Uterus (tissue), 4 donors: ENCODE data around the gene ZNF81. TPM values are rescaled to one million over a fixed set of nuclear protein-coding genes. Genes with fewer than 3 reads are reported as not detected.
"Not testable (repeated sequence)": the region's sequence is repeated elsewhere in the genome, so short reads cannot be mapped to it uniquely, and the experiment has no call there.

Experiments
- DNase-seq, 2 donors: peaks; one replicate each; pipeline ENCODE4 v3.0.0-alpha.2; 2019 to 2020
- H3K27ac ChIP-seq, 2 donors: fragments of 200-600 bp; sonication (generic); 1 replicate in 1 of 2; 2 replicates in 1 of 2; pipeline ENCODE4 v1.5.1; 2016 to 2018
- H3K27me3 ChIP-seq, 2 donors: fragments of 200-600 bp; sonication (generic); one replicate each; pipeline ENCODE4 v1.5.1; 2018 to 2019; ENCODE audit warnings: control low read depth in 1 of 2
- H3K36me3 ChIP-seq, 2 donors: fragments of 200-600 bp; sonication (generic); one replicate each; pipeline ENCODE4 v1.5.1; 2019; ENCODE audit warnings: control low read depth in 1 of 2
- H3K4me1 ChIP-seq, 2 donors: fragments of 200-600 bp; sonication (generic); one replicate each; pipeline ENCODE4 v1.5.1; 2018 to 2019; ENCODE audit warnings: control low read depth in 1 of 2
- H3K4me3 ChIP-seq, 2 donors: fragments of 200-600 bp; sonication (generic); 1 replicate in 1 of 2; 2 replicates in 1 of 2; pipeline ENCODE4 v1.5.1; 2018 to 2019; ENCODE audit warnings: mild to moderate bottlenecking in 1 of 2
- H3K9me3 ChIP-seq, 2 donors: fragments of 200-600 bp; sonication (generic); one replicate each; pipeline ENCODE4 v1.5.1; 2019; ENCODE audit warnings: control low read depth in 1 of 2
- CTCF ChIP-seq, 4 experiments: fragments of 200-600 bp in 2 of 4; fragments of 450-650 bp in 2 of 4; sonication (generic) in 2 of 4; IDR thresholded peaks; one replicate each; pipeline ENCODE4 v1.5.1; 2016 to 2019; ENCODE audit warnings: antibody characterized with exemption in 4 of 4, mild to moderate bottlenecking in 2 of 4, moderate library complexity in 1 of 4
- POLR2A ChIP-seq, 2 donors: fragments of 450-650 bp; IDR thresholded peaks; one replicate each; pipeline ENCODE4 v1.6.1; 2016; ENCODE audit warnings: antibody characterized with exemption in 2 of 2, mild to moderate bottlenecking in 1 of 2, moderate library complexity in 1 of 2
- intact Hi-C: fragments of 100-400 bp; cut with DNase I; formaldehyde crosslinking; loops from one replicate; pipeline ENCODE4 v1.15.1; 2023; ENCODE audit warnings: low total_unique reads
- total RNA-seq, 4 donors: library from RNA; depleted of rRNA in 3 of 4; stranded (reverse); fragments of >200 nt in 3 of 4; gene quantifications; one replicate each; pipeline versions ENCODE4 v1.1.0 to v1.2.4, GENCODE V29; 2014 to 2023
- donor health status: DM: yes; HTN: yes; CAD: no.

Gene ZNF81
- total RNA-seq, 4 donors from 2014 or later, result 2.6 to 26.6 (median 9.4) TPM

- no peaks in the 10 kb centered on the region for H3K4me1 ChIP-seq
- intact Hi-C loops, result no loop called here
- no peak for TF ChIP-seq CTCF (IDR thresholded peaks at IDR 0.05)
- no peak for TF ChIP-seq POLR2A (IDR thresholded peaks at IDR 0.05)
Observed at GRCh38 chrX:47941423-47941822, 104.7 kb downstream of the ZNF81 start.

GRCh38 chrX:47955295-47955694 lies 118.6 kb downstream of the ZNF81 start:
- DNase-seq, H3K9me3 ChIP-seq, H3K36me3 ChIP-seq, H3K4me1 ChIP-seq, H3K27ac ChIP-seq, H3K4me3 ChIP-seq, intact Hi-C loops, H3K27me3 ChIP-seq: not testable (repeated sequence)

More at GRCh38 chrX:47941423-47941822, 104.7 kb downstream of the ZNF81 start:
- Histone ChIP-seq H3K36me3 (no peaks in the 10 kb centered on the region), H3K9me3 (no peaks in the 10 kb centered on the region), H3K27me3 (no peaks in the 10 kb centered on the region), H3K27ac (no peak overlapping the region), H3K4me3 (no peak overlapping the region)
- DNase-seq, result no peak

GRCh38 chrX:47956016-47956415 lies 119.3 kb downstream of the ZNF81 start:
- Histone ChIP-seq H3K27ac (no peak overlapping the region), H3K9me3 (no peaks in the 10 kb centered on the region), H3K27me3 (no peaks in the 10 kb centered on the region), H3K4me1 (no peaks in the 10 kb centered on the region), H3K36me3 (no peaks in the 10 kb centered on the region), H3K4me3 (no peak overlapping the region)
- no peak for DNase-seq
- intact Hi-C loops, result no loop called here
- TF ChIP-seq POLR2A (IDR thresholded peaks at IDR 0.05) (no peak), CTCF (IDR thresholded peaks at IDR 0.05) (no peak)

GRCh38 chrX:47958206-47958605 lies 121.5 kb downstream of the ZNF81 start:
- DNase-seq, H3K36me3 ChIP-seq, H3K4me3 ChIP-seq, H3K27me3 ChIP-seq, H3K4me1 ChIP-seq, H3K27ac ChIP-seq, H3K9me3 ChIP-seq, intact Hi-C loops: not testable (repeated sequence)

GRCh38 chrX:47958761-47959342 lies 122.2 kb downstream of the ZNF81 start:
- Histone ChIP-seq H3K9me3 (no peaks in the 10 kb centered on the region), H3K4me3 (no peak overlapping the region), H3K27ac (no peak overlapping the region), H3K4me1 (no peaks in the 10 kb centered on the region), H3K36me3 (no peaks in the 10 kb centered on the region), H3K27me3 (no peaks in the 10 kb centered on the region)
- intact Hi-C loops, result no loop called here
- TF ChIP-seq CTCF (IDR thresholded peaks at IDR 0.05) (no peak), POLR2A (IDR thresholded peaks at IDR 0.05) (no peak)
- DNase-seq, result no peak

- H3K9me3 ChIP-seq, result no peaks in the 10 kb centered on the region
- H3K27me3 ChIP-seq, result no peaks in the 10 kb centered on the region
- intact Hi-C loops, result no loop called here
- H3K4me1 ChIP-seq, result no peaks in the 10 kb centered on the region
- no peak overlapping the region for H3K27ac ChIP-seq
- TF ChIP-seq CTCF (IDR thresholded peaks at IDR 0.05) (no peak), POLR2A (IDR thresholded peaks at IDR 0.05) (no peak)
- DNase-seq, result no peak
- no peak overlapping the region for H3K4me3 ChIP-seq
- no peaks in the 10 kb centered on the region for H3K36me3 ChIP-seq
Observed at GRCh38 chrX:47960406-47960805, 123.7 kb downstream of the ZNF81 start.

- intact Hi-C loops, H3K27ac ChIP-seq, H3K9me3 ChIP-seq, H3K36me3 ChIP-seq, H3K27me3 ChIP-seq, H3K4me1 ChIP-seq, DNase-seq, H3K4me3 ChIP-seq: not testable (repeated sequence)
Observed at GRCh38 chrX:47961830-47962229, 125.1 kb downstream of the ZNF81 start.

GRCh38 chrX:47965526-47965925 lies 128.8 kb downstream of the ZNF81 start:
- H3K4me1 ChIP-seq, H3K27ac ChIP-seq, H3K27me3 ChIP-seq, intact Hi-C loops, H3K36me3 ChIP-seq, H3K4me3 ChIP-seq, DNase-seq, H3K9me3 ChIP-seq: not testable (repeated sequence)
